ENCODE results near the gene CMA1. TPM values are rescaled to one million over a fixed set of nuclear protein-coding genes. Genes with fewer than 3 reads are reported as not detected.
"Not testable (repeated sequence)": the region's sequence is repeated elsewhere in the genome, so short reads cannot be mapped to it uniquely, and the experiment has no call there.

Gene CMA1
- total RNA-seq, 6 donors from 2014 or later, result 0.37 to 1.8 TPM; not detected in 4

- no peak for ATAC-seq (ENCODE audit: low FRiP score in 2 of 2)
- no peak for TF ChIP-seq POLR2A (IDR thresholded peaks at IDR 0.05)
- no peak for TF ChIP-seq EP300 (IDR thresholded peaks at IDR 0.05)
- TF ChIP-seq CTCF (IDR thresholded peaks at IDR 0.05), result no peak
- no peak for TF ChIP-seq POLR2AphosphoS5 (IDR thresholded peaks at IDR 0.05)
- Histone ChIP-seq H3K4me3 (no peak overlapping the region), H3K27ac (no peak overlapping the region), H3K9me3 (no peaks in the 10 kb centered on the region), H3K27me3 (no peaks in the 10 kb centered on the region), H3K4me1 (peaks cover 0 to 2% (median 0%) of the 10 kb centered on the region in 4 donors), H3K36me3 (no peaks in the 10 kb centered on the region)
- DNase-seq, result no peak
- 63 to 78% methylated on average over 1 of the region's 1 CpG for WGBS, 2 donors
Measured at GRCh38 chr14:24535737-24536136, 27.7 kb upstream of the CMA1 start.

DNA sequence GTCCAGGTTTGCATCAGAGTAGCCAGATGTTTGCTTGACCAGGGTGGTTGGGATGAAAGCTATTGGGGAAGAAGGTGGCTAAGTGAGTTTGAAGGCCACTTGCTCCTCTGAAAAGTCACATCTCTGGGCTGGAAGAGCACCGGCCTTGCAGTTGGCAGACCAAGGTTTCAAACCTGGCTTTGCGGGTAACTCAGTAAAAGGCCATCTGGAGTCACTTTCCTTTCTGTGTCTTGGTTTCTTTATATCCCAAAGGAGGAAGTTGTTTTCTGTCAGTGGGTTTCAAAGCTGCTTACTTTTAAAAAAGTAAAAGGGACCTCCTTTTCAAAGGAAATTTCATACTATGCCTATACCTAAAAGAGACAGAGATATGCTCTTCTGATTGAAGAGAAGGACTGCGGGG, 26.2 kb upstream of the CMA1 start:
- H3K27me3 ChIP-seq, result no peaks in the 10 kb centered on the region
- DNase-seq (no peak), ATAC-seq (ENCODE audit: low FRiP score in 2 of 2) (no peak)
- no peaks in the 10 kb centered on the region for H3K36me3 ChIP-seq
- TF ChIP-seq POLR2AphosphoS5 (IDR thresholded peaks at IDR 0.05), result no peak
- no peak for TF ChIP-seq POLR2A (IDR thresholded peaks at IDR 0.05)
- TF ChIP-seq EP300 (IDR thresholded peaks at IDR 0.05), result no peak
- 62 to 67% methylated on average over 3 of the region's 3 CpGs for WGBS, 2 donors
- H3K4me3 ChIP-seq, result no peak overlapping the region
- H3K9me3 ChIP-seq, result no peaks in the 10 kb centered on the region
- H3K4me1 ChIP-seq, result peaks cover 0 to 2% (median 0%) of the 10 kb centered on the region in 4 donors
- H3K27ac ChIP-seq, result no peak overlapping the region

DNA sequence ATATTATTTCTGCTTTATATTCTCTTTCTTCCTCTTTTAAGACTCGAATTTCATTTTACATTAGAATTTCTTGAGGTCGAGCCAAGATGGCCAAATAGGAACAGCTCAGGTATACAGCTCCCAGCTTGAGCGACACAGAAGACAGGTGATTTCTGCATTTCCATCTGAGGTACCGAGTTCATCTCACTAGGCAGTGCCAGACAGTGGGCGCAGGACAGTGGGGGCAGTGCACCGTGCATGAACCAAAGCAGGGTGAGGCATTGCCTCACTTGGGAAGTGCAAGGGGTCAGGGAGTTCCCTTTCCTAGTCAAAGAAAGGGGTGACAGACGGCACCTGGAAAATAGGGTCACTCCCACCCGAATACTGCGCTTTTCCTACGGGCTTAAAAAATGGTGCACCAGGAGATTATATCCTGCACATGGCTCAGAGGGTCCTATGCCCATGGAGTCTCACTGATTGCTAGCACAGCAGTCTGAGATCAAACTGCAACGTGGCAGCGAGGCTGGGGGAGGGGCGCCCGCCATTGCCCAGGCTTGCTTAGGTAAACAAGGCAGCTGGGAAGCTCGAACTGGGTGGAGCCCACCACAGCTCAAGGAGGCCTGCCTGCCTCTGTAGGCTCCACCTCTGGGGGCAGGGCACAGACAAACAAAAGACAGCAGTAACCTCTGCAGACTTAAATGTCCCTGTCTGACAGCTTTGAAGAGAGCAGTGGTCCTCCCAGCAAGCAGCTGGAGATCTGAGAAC, 18.0 kb upstream of the CMA1 start:
- not testable (repeated sequence) for ATAC-seq (ENCODE audit: low FRiP score in 2 of 2); H3K36me3 ChIP-seq; DNase-seq; H3K27me3 ChIP-seq; H3K27ac ChIP-seq; H3K9me3 ChIP-seq; H3K4me1 ChIP-seq; H3K4me3 ChIP-seq
- 71 to 73% methylated on average over 8 to 15 of the region's 15 CpGs for WGBS, 2 donors

DNA sequence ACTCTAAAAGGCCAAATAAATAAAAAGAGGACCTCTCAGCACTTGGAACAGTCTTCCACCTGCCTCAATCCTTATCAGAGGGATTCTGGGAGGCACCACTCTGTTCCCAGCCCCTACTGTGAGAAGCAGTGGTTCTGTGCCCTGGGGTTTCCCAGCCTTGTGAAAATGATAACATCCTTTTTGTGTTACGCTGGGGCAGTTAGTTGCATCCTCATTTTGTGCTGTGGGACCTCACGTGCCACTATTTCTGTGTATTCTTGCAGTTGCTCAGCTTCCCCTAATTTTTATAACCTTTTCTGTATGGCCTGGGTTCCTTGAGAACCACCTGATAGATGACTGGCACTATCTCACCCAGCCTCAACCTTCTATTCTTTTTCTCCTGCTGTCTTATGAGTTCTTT, 10.8 kb upstream of the CMA1 start:
- ATAC-seq (ENCODE audit: low FRiP score in 2 of 2), result no peak
- Histone ChIP-seq H3K4me1 (no peaks in the 10 kb centered on the region), H3K27ac (no peak overlapping the region), H3K36me3 (no peaks in the 10 kb centered on the region), H3K27me3 (no peaks in the 10 kb centered on the region), H3K4me3 (no peak overlapping the region), H3K9me3 (no peaks in the 10 kb centered on the region)
- TF ChIP-seq POLR2AphosphoS5 (IDR thresholded peaks at IDR 0.05) (no peak), POLR2A (IDR thresholded peaks at IDR 0.05) (no peak), EP300 (IDR thresholded peaks at IDR 0.05) (no peak), CTCF (IDR thresholded peaks at IDR 0.05) (no peak)
- 58 to 77% methylated on average over 2 of the region's 2 CpGs for WGBS, 2 donors
- no peak for DNase-seq

GRCh38 chr14:24514209-24514608, 6.1 kb upstream of the CMA1 start:
- no peak overlapping the region for H3K4me3 ChIP-seq
- no peaks in the 10 kb centered on the region for H3K4me1 ChIP-seq
- no peaks in the 10 kb centered on the region for H3K36me3 ChIP-seq
- TF ChIP-seq CTCF (IDR thresholded peaks at IDR 0.05) (no peak), POLR2A (IDR thresholded peaks at IDR 0.05) (no peak), POLR2AphosphoS5 (IDR thresholded peaks at IDR 0.05) (no peak), EP300 (IDR thresholded peaks at IDR 0.05) (no peak)
- 80 to 85% methylated on average over 1 of the region's 1 CpG for WGBS, 2 donors
- no peaks in the 10 kb centered on the region for H3K9me3 ChIP-seq
- no peak for ATAC-seq (ENCODE audit: low FRiP score in 2 of 2)
- no peak for DNase-seq
- H3K27ac ChIP-seq, result no peak overlapping the region
- no peaks in the 10 kb centered on the region for H3K27me3 ChIP-seq

DNA sequence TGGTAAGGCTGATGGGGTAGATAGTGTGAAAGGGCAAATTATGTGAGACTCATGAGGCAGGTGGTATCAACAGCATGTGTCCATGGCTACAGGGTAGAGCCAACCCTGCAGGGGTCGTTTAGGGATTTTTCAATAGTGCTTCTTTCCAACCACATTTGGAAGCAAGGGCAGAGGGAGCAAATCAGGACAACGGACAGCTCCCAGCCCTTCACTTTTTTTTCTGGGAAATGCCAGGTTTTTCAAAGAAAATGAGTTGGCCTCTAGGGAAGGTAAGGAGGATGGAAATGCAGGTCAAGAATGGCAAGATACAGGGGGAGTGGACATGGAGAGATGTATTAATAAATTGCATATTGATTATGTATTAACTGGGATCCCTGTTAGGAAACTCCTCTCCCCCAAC, 4.9 kb upstream of the CMA1 start:
- Histone ChIP-seq H3K4me3 (no peak overlapping the region), H3K36me3 (no peaks in the 10 kb centered on the region), H3K27ac (no peak overlapping the region), H3K4me1 (no peaks in the 10 kb centered on the region), H3K27me3 (no peaks in the 10 kb centered on the region), H3K9me3 (no peaks in the 10 kb centered on the region)
- DNase-seq (no peak), ATAC-seq (ENCODE audit: low FRiP score in 2 of 2) (no peak)
- TF ChIP-seq CTCF (IDR thresholded peaks at IDR 0.05) (no peak), POLR2AphosphoS5 (IDR thresholded peaks at IDR 0.05) (no peak), POLR2A (IDR thresholded peaks at IDR 0.05) (no peak), EP300 (IDR thresholded peaks at IDR 0.05) (no peak)
- WGBS, 2 donors, result 15 to 22% methylated on average over 2 of the region's 2 CpGs

Data from upper lobe of left lung (tissue), 6 donors.